Activated naive CD4-positive, alpha-beta T cell (primary cell): Measurements from ENCODE around the gene EMILIN2.

Experiments used
- DNase-seq, 4 experiments: peaks; one replicate each; lab custom pipeline; 2025; lab: John Stamatoyannopoulos, UW

Gene EMILIN2

GRCh38 chr18:2900684-2901422, 54.0 kb downstream of the EMILIN2 start:
- DNase-seq: no peak

GRCh38 chr18:2901423-2901985, 54.7 kb downstream of the EMILIN2 start:
- no peak for DNase-seq

GRCh38 chr18:2902327-2902726, 55.5 kb downstream of the EMILIN2 start:
- no peak for DNase-seq

- no peak for DNase-seq
These were observed 56.2 kb downstream of the EMILIN2 start for GRCh38 chr18:2903006-2903405.

- DNase-seq: peak in 2 of 4 experiments; percentile 13 to 18
These were observed 59.3 kb downstream of the EMILIN2 start for GRCh38 chr18:2905854-2906703.

GRCh38 chr18:2906704-2907549, 60.1 kb downstream of the EMILIN2 start:
- DNase-seq: peak in 3 of 4 experiments; percentile 21 to 37 (median 21)

- DNase-seq: no peak
These were observed 60.8 kb downstream of the EMILIN2 start for GRCh38 chr18:2907550-2908135.

GRCh38 chr18:2908166-2908945, 61.5 kb downstream of the EMILIN2 start:
- no peak for DNase-seq

- DNase-seq: no peak
These were observed 62.1 kb downstream of the EMILIN2 start for GRCh38 chr18:2908946-2909335.

- no peak for DNase-seq
These were observed 62.8 kb downstream of the EMILIN2 start for GRCh38 chr18:2909431-2910140.

- DNase-seq: no peak
These were observed 63.5 kb downstream of the EMILIN2 start for GRCh38 chr18:2910261-2910660.

GRCh38 chr18:2910751-2911425, 64.1 kb downstream of the EMILIN2 start:
- DNase-seq: no peak

- no peak for DNase-seq
These were observed 64.7 kb downstream of the EMILIN2 start for GRCh38 chr18:2911533-2911932.

GRCh38 chr18:2912357-2913299, 65.8 kb downstream of the EMILIN2 start:
- DNase-seq: no peak

GRCh38 chr18:2913398-2914005, 66.7 kb downstream of the EMILIN2 start:
- DNase-seq: no peak

GRCh38 chr18:2914185-2914880, 67.5 kb downstream of the EMILIN2 start:
- no peak for DNase-seq

GRCh38 chr18:2914881-2915240, 68.1 kb downstream of the EMILIN2 start:
- DNase-seq: no peak
